Cardiac fibroblast (primary cell): ENCODE results near the gene CSNK1E.

Experiments used
- DNase-seq, 2 donors: peaks; one replicate each; pipeline versions ENCODE4 v3.0.0 to v3.0.0-alpha.2; 2010; ENCODE audit warnings: low read depth in 2 of 2
- H3K4me3 ChIP-seq, 2 donors: replicated peaks in 1 of 2; 1 replicate in 1 of 2; 2 replicates in 1 of 2; pipeline ENCODE4 v1.5.1; 2011; ENCODE audit warnings: low read depth in 2 of 2, low read length in 2 of 2, mild to moderate bottlenecking in 2 of 2, moderate library complexity in 1 of 2
- TF ChIP-seq, protein P1 (sequence below): IDR thresholded peaks from one replicate; pipeline ENCODE4 v1.5.1; 2011; ENCODE audit warnings: low read depth, mild to moderate bottlenecking, low read length, inconsistent platforms

CSNK1E gene

DNA sequence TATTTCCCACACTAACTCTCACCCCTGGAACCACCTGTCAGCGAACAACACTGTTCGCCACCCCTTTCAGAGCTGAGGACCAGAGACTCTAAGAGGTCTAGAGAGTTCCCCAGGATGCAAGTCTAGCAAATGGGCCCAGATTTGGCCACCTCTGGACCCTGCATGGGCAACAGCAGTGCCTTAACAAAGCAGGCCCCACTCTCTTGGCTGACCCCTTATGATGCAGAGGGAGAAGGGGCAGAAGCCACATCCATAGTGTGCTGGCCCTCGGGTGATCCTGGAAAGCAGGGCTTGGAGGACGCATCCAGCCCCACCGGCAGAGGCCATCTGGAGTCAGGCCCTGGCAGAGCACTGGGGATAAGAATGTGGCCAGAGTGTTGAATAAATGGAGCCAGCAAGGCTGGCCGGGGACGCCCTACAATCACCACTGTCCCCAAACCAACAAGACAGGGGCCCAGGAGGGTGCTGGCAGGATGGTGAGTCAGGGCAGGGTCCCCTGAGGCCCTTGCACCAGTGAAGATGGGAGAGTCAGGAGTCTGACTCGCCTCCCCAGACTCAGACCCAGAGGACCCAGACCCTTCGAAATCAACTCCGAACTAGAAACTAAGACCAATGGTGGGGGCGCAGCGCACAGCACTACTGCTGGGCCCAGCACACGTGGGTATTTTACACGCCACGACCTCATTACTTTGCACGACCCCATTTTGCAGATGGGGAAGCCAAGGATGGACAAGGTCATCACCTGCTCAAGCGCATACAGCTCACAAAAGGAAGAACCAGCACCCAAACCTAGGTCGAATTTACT, 6.5 kb downstream of the CSNK1E start:
- peak in 1 of 2 donors; percentile 55 for DNase-seq
- TF ChIP-seq, protein P1, sequence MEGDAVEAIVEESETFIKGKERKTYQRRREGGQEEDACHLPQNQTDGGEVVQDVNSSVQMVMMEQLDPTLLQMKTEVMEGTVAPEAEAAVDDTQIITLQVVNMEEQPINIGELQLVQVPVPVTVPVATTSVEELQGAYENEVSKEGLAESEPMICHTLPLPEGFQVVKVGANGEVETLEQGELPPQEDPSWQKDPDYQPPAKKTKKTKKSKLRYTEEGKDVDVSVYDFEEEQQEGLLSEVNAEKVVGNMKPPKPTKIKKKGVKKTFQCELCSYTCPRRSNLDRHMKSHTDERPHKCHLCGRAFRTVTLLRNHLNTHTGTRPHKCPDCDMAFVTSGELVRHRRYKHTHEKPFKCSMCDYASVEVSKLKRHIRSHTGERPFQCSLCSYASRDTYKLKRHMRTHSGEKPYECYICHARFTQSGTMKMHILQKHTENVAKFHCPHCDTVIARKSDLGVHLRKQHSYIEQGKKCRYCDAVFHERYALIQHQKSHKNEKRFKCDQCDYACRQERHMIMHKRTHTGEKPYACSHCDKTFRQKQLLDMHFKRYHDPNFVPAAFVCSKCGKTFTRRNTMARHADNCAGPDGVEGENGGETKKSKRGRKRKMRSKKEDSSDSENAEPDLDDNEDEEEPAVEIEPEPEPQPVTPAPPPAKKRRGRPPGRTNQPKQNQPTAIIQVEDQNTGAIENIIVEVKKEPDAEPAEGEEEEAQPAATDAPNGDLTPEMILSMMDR, result no peak
- peak overlapping the region in 1 of 2 donors; percentile 10 for H3K4me3 ChIP-seq

DNA sequence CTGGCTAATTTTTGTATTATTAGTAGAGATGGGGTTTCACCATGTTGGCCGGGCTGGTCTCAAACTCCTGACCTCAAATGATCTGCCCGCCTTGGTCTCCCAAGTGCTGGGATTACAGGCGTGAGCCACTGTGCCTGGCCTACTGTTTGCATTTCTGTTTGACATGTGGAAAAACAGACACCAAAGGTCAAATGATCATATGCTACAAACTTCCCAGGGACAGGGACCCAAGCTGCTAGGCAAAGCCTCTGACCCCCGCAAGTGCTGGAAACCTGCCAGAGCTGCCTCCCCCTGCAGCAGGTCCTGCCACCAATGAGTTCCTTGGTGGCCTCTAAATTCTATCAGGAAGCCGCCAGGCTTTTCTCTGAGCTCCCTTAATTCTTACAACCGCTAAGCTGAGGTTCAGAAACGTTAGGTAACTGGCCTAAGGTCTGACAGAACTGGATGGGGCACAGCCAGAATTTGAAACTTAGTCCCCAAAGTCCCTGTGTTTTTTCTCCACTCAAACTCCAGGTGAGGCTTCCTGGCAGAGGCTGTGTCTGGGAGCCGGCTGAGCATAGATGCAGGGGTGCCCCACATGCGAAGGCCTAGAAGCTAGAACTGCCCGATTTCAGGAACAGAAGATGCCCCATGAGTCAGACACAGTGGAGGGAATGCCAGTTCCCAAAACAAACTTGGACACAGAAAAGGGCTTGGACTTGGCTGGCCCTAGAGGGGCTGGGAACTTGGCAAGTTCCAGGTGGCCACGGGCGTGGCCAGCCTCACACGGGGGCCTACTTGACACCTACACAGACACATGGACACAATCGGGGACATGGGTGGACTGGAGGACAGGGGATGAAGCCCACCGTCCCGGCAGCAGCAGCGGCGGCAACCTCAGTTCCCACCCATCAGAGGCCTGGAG, 7.4 kb downstream of the CSNK1E start:
- H3K4me3 ChIP-seq, result peak overlapping the region in 1 of 2 donors; percentile 10
- peak; percentile 31 to 50 for DNase-seq
- TF ChIP-seq, protein P1, result no peak

DNA sequence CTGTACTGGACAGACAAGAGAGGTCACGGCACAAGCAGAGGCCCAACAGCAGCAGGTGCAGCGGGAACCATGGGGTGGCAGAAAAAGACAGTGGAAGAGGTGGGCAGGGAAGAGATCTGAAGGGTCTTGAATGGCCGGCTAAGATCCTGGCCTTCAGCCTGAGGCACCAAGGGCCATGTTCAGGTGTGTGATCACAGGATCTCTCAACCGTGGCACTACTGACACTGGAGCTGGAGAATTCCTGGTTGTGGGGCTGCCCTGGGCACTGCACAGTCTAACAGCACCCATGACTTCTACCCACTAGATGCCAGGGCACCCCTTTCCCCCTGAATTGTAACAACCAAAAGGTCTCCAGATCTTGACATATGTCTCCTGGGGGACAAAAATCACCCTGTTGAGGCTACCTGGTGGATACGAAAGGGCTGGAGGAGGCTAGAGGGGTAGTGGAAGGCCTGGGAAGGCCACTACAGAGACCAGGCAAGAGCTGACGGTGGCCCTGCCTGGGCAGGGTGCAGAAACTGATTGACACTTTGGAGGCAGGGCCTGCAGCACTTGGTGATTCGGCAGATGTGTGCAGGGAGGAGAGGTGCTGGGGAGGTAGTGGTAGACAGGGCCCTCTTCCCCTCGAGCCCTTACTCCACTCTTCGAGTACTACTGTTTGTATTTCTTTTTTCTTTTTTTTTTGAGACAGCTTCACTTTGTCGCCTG, 8.3 kb downstream of the CSNK1E start:
- no peak overlapping the region for H3K4me3 ChIP-seq
- TF ChIP-seq, protein P1, result no peak
- no peak for DNase-seq

DNA sequence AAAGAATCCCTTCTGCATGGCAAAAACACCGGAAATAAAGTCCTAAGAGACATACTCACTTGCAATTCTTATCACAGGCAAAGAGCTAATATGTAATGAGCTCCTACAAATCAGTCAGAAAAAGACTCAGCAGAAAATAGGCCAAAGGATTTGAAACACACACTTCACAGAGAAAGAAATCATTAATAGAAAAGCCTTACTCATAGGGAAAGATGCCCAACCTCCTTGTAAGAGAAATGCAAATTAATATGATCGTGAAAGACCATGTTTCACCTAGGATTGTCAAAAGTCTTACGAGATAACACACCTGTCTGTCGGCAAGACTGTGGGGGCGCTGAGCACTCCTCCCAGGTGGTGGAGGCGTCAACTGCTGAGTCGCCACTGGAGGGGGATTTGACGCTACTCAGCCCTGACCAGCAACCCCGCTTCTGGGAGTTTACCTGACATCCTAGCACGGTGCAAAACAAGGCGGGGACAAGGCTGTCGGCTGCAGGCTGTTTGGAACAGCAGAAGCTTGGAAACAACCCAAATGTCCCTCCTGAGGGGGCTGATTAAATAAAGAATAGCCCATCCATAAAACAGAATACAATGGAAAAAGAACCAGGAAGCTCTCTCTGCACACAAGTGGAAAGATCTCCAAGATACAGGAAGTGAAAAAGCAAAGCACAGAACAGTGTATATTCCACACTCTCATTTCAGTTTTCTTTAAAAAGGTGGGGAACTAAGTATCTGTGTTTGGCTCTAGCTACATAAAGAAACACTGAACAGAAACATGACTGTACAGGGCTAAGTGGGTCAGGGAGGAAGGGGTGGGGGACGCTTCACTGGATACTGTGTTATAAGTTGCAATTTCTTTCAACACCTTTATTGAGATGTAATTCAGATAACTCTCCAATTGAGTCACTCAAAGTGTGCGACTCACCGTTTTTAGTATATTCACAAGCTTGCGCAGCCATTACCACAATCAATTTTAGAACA, 11.5 kb downstream of the CSNK1E start:
- H3K4me3 ChIP-seq, result no peak overlapping the region
- peak; percentile 51 to 78 for DNase-seq
- TF ChIP-seq, protein P1, result peak; percentile 21

DNA sequence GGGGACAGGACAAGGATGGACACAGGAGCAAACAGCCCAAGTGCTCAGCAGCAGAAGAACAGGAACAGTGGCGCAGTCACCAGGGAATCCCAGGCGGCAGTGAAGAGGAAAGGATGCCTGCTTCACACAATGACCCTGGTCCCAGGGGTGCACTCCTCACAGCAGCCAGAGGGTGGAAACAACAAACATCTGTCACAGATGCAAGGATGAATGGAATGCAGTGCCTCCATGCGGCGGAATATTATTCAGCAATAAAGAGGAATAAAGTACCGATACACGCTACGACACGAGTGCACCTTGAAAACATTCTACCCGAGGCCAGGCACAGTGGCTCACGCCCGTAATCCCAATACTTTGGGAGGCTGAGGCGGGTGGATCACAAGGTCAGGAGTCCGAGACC, 12.7 kb downstream of the CSNK1E start:
- TF ChIP-seq, protein P1, result peak; percentile 52
- DNase-seq, result peak; percentile 31 to 80
- no peak overlapping the region for H3K4me3 ChIP-seq

DNA sequence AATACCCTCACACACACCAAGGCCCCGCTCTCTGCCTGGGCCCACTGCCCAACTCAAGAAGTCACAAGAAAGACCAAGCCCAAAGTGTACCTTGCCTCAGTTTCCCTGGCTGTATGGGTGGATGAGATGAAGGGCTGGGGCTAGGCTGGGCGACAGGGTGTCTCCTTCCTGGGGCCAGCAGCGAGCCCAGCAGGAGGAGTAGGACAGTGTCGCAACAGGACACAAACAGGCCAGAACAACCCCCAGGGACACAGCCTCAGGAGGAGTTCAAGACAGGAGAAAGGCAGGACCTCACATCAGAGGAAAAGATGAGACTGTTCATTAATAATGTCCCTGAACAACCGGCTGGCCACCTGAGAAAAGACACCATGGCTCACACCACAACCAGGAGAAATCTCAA, 13.3 kb downstream of the CSNK1E start:
- peak in 1 of 2 donors; percentile 22 for DNase-seq
- TF ChIP-seq, protein P1, result no peak
- no peak overlapping the region for H3K4me3 ChIP-seq
